Prostate gland (tissue), 2 donors: Measurements from ENCODE around the gene REST.

Source experiments
- CTCF ChIP-seq, 4 experiments: fragments of 200-600 bp in 2 of 4; fragments of 450-650 bp in 2 of 4; sonication (generic) in 2 of 4; IDR thresholded peaks; 1 replicate in 3 of 4; 2 replicates in 1 of 4; pipeline ENCODE4 v1.5.1; 2016 to 2019; ENCODE audit warnings: antibody characterized with exemption in 4 of 4, mild to moderate bottlenecking in 2 of 4, moderate library complexity in 2 of 4
- POLR2A ChIP-seq: fragments of 450-650 bp; IDR thresholded peaks from one replicate; pipeline ENCODE4 v1.6.1; 2016; ENCODE audit warnings: antibody characterized with exemption, mild to moderate bottlenecking
- POLR2AphosphoS5 ChIP-seq: sonication (generic); formaldehyde crosslinking; IDR thresholded peaks from one replicate; pipeline ENCODE4 v1.6.1; 2017; ENCODE audit warnings: antibody characterized with exemption

- TF ChIP-seq CTCF (IDR thresholded peaks at IDR 0.05) (no peak), POLR2A (no peak), POLR2AphosphoS5 (no peak)
Observed at GRCh38 chr4:56961107-56961500, 53.4 kb downstream of the REST start.
